ENCODE results near the gene FAM78B. TPM values are rescaled to one million over a fixed set of nuclear protein-coding genes. Genes with fewer than 3 reads are reported as not detected.

The FAM78B gene
- total RNA-seq, 1 donor: 0.27 TPM

DNA sequence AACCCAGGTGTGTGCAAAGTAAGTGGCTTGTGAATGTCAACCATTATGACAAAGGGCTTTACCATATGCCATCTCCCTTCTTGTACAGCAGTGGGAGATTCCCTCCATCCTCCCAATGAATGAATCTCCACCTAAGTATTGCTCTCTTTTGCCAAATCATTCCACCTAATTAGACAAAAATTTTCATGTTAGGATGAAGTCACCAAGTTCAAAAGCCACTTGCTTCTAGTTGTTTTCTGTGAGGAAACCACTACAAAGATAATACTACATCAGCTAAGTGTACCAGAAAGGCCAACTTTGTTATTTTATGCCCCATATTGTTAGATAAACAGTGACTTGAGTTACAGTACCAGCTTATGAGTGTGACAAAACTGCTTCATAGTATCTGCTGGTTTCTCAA lies 34.3 kb downstream of the FAM78B start:
- DNase-seq (ENCODE audit: low read depth): no peak
- TF ChIP-seq, protein P1, sequence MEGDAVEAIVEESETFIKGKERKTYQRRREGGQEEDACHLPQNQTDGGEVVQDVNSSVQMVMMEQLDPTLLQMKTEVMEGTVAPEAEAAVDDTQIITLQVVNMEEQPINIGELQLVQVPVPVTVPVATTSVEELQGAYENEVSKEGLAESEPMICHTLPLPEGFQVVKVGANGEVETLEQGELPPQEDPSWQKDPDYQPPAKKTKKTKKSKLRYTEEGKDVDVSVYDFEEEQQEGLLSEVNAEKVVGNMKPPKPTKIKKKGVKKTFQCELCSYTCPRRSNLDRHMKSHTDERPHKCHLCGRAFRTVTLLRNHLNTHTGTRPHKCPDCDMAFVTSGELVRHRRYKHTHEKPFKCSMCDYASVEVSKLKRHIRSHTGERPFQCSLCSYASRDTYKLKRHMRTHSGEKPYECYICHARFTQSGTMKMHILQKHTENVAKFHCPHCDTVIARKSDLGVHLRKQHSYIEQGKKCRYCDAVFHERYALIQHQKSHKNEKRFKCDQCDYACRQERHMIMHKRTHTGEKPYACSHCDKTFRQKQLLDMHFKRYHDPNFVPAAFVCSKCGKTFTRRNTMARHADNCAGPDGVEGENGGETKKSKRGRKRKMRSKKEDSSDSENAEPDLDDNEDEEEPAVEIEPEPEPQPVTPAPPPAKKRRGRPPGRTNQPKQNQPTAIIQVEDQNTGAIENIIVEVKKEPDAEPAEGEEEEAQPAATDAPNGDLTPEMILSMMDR (IDR thresholded peaks at IDR 0.05; ENCODE audit: insufficient read depth, low read length): no peak
- no peak overlapping the region for H3K4me3 ChIP-seq (ENCODE audit: low read depth, low read length)

- no peak overlapping the region for H3K4me3 ChIP-seq (ENCODE audit: low read depth, low read length)
- DNase-seq (ENCODE audit: low read depth): no peak
- TF ChIP-seq, protein P1 (IDR thresholded peaks at IDR 0.05; ENCODE audit: insufficient read depth, low read length): no peak
Measured at GRCh38 chr1:166129006-166129405, 37.8 kb downstream of the FAM78B start.

GRCh38 chr1:166128195-166128594 lies 38.6 kb downstream of the FAM78B start:
- TF ChIP-seq, protein P1 (IDR thresholded peaks at IDR 0.05; ENCODE audit: insufficient read depth, low read length): no peak
- DNase-seq (ENCODE audit: low read depth): no peak
- no peak overlapping the region for H3K4me3 ChIP-seq (ENCODE audit: low read depth, low read length)

DNA sequence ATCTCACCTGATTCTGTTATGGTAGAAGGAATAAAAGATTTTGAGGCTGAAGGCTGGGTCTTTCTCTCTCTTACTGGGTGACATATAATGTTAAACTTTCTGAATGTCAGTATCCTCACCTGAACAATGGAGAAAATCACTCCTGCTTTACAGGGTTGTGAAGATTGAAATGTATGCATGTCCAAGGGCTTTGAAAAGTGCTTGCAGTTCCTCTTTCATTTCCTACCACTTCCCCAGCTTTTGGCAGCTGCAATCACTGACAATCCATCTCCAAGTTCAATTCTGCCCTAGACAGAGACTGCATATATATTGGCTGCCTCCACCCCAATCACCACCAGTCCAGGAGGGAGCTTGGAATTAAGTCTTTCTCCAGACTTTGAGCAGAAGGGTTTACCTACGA lies 39.8 kb downstream of the FAM78B start:
- no peak for DNase-seq (ENCODE audit: low read depth)
- H3K4me3 ChIP-seq (ENCODE audit: low read depth, low read length): no peak overlapping the region
- TF ChIP-seq, protein P1 (IDR thresholded peaks at IDR 0.05; ENCODE audit: insufficient read depth, low read length): no peak

GRCh38 chr1:166122873-166123466 lies 43.8 kb downstream of the FAM78B start:
- TF ChIP-seq, protein P1 (IDR thresholded peaks at IDR 0.05; ENCODE audit: insufficient read depth, low read length): no peak
- DNase-seq (ENCODE audit: low read depth): no peak
- H3K4me3 ChIP-seq (ENCODE audit: low read depth, low read length): no peak overlapping the region

DNA sequence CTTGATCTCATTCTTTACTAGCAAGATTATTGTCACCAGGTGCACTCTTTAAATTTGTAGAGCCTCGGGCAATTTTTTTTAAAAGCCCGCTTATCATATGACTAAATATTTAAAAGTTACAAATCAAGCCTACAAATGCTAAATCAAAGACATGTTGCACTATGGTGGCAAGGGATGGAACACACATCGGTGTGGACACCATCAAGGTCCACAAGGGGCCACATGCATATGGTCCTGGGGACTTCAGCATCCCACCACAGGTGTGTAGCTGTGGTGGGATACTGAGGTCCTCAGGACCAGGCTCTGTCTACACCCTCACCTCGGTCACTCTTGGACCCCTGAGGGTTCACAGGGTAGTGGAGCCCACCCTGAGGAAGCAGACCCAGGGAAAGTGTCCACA lies 45.8 kb downstream of the FAM78B start:
- TF ChIP-seq, protein P1 (IDR thresholded peaks at IDR 0.05; ENCODE audit: insufficient read depth, low read length): no peak
- no peak overlapping the region for H3K4me3 ChIP-seq (ENCODE audit: low read depth, low read length)
- no peak for DNase-seq (ENCODE audit: low read depth)

GRCh38 chr1:166120281-166120680 lies 46.5 kb downstream of the FAM78B start:
- TF ChIP-seq, protein P1 (IDR thresholded peaks at IDR 0.05; ENCODE audit: insufficient read depth, low read length): no peak
- H3K4me3 ChIP-seq (ENCODE audit: low read depth, low read length): no peak overlapping the region
- no peak for DNase-seq (ENCODE audit: low read depth)

Measured in fibroblast of the aortic adventitia (primary cell).